Sigmoid colon (tissue), 4 donors: ENCODE results near the gene FASTK.

Source experiments
- POLR2A ChIP-seq, 2 donors: fragments of 450-650 bp; IDR thresholded peaks; one replicate each; pipeline ENCODE4 v1.6.1; 2016; ENCODE audit warnings: antibody characterized with exemption in 2 of 2, mild to moderate bottlenecking in 2 of 2, moderate library complexity in 2 of 2
- POLR2AphosphoS5 ChIP-seq, 4 donors: sonication (generic); formaldehyde crosslinking; IDR thresholded peaks; one replicate each; pipeline ENCODE4 v1.6.1; 2017; ENCODE audit warnings: antibody characterized with exemption in 4 of 4
- TF ChIP-seq, protein P1 (sequence below), 4 experiments: fragments of 450-650 bp in 3 of 4; fragments of 200-600 bp in 1 of 4; IDR thresholded peaks; one replicate each; pipeline ENCODE4 v1.5.1; 2016 to 2019; ENCODE audit warnings: antibody characterized with exemption in 4 of 4, mild to moderate bottlenecking in 3 of 4, moderate library complexity in 2 of 4

DNA sequence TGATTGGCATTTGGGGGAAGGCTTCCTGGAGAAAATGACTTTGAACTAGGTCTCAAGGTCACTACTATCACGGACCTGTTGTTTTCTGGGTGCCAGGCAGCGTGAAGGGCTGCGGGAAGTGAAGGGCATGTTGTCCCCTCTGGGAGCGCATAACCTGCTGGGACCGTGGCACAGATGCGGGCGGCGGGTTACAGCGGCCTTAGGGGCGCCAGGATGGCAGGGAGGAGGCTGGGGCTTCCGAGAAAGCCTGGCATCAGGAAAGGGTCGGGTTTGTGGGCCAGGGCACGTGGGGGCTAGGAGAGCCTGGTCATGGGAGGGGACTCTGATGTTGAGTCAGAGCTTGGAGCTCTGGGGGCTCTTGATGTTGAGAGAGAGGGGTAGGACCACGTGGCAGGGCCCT lies 15.1 kb downstream of the FASTK start:
- TF ChIP-seq, protein P1, sequence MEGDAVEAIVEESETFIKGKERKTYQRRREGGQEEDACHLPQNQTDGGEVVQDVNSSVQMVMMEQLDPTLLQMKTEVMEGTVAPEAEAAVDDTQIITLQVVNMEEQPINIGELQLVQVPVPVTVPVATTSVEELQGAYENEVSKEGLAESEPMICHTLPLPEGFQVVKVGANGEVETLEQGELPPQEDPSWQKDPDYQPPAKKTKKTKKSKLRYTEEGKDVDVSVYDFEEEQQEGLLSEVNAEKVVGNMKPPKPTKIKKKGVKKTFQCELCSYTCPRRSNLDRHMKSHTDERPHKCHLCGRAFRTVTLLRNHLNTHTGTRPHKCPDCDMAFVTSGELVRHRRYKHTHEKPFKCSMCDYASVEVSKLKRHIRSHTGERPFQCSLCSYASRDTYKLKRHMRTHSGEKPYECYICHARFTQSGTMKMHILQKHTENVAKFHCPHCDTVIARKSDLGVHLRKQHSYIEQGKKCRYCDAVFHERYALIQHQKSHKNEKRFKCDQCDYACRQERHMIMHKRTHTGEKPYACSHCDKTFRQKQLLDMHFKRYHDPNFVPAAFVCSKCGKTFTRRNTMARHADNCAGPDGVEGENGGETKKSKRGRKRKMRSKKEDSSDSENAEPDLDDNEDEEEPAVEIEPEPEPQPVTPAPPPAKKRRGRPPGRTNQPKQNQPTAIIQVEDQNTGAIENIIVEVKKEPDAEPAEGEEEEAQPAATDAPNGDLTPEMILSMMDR (IDR thresholded peaks at IDR 0.05): no peak
- no peak for TF ChIP-seq POLR2A (IDR thresholded peaks at IDR 0.05)
- no peak for TF ChIP-seq POLR2AphosphoS5 (IDR thresholded peaks at IDR 0.05)
